NCI-H1417 (cell line): ENCODE data around the gene NDE1.
A peak's percentile ranks its signal among the peaks of the same experiment; 100 is the strongest.
"Not testable (repeated sequence)": the region's sequence is repeated elsewhere in the genome, so short reads cannot be mapped to it uniquely, and the experiment has no call there.

Source experiments
- DNase-seq, 3 experiments: peaks; one replicate each; lab custom pipeline; 2025; lab: John Stamatoyannopoulos, UW

NDE1 gene

GRCh38 chr16:15694499-15694898, 44.5 kb downstream of the NDE1 start:
- no peak for DNase-seq

- no peak for DNase-seq
Measured at GRCh38 chr16:15699819-15700218, 49.8 kb downstream of the NDE1 start.

GRCh38 chr16:15701367-15701766, 51.3 kb downstream of the NDE1 start:
- DNase-seq: no peak

- DNase-seq: no peak
Measured at GRCh38 chr16:15701975-15702970, 52.2 kb downstream of the NDE1 start.

GRCh38 chr16:15703029-15703736, 53.1 kb downstream of the NDE1 start:
- no peak for DNase-seq

GRCh38 chr16:15704545-15704987, 54.5 kb downstream of the NDE1 start:
- peak; percentile 9 to 65 (median 48) for DNase-seq

- no peak for DNase-seq
Measured at GRCh38 chr16:15705064-15705565, 55.1 kb downstream of the NDE1 start.

GRCh38 chr16:15707332-15707731, 57.3 kb downstream of the NDE1 start:
- DNase-seq: no peak

GRCh38 chr16:15708096-15708495, 58.1 kb downstream of the NDE1 start:
- DNase-seq: no peak

- DNase-seq: no peak
Measured at GRCh38 chr16:15708997-15709396, 59.0 kb downstream of the NDE1 start.

GRCh38 chr16:15714393-15715172, 64.5 kb downstream of the NDE1 start:
- DNase-seq: no peak

GRCh38 chr16:15715221-15715620, 65.2 kb downstream of the NDE1 start:
- no peak for DNase-seq

GRCh38 chr16:15716694-15717447, 66.8 kb downstream of the NDE1 start:
- no peak for DNase-seq

- no peak for DNase-seq
Measured at GRCh38 chr16:15721018-15721417, 71.0 kb downstream of the NDE1 start.

GRCh38 chr16:15723808-15724207, 73.8 kb downstream of the NDE1 start:
- no peak for DNase-seq

- DNase-seq: no peak
Measured at GRCh38 chr16:15725641-15726240, 75.7 kb downstream of the NDE1 start.

- DNase-seq: no peak
Measured at GRCh38 chr16:15726715-15727114, 76.7 kb downstream of the NDE1 start.

- not testable (repeated sequence) for DNase-seq
Measured at GRCh38 chr16:15727697-15728096, 77.7 kb downstream of the NDE1 start.

GRCh38 chr16:15729152-15729551, 79.1 kb downstream of the NDE1 start:
- no peak for DNase-seq

GRCh38 chr16:15732416-15732815, 82.4 kb downstream of the NDE1 start:
- no peak for DNase-seq

GRCh38 chr16:15735610-15736009, 85.6 kb downstream of the NDE1 start:
- DNase-seq: no peak
